NCI-H1694 (cell line): ENCODE measurements around the gene HBE1.
"Not testable (repeated sequence)": the region's sequence is repeated elsewhere in the genome, so short reads cannot be mapped to it uniquely, and the experiment has no call there.

Source experiments
- DNase-seq: peaks from one replicate; lab custom pipeline; 2025; lab: John Stamatoyannopoulos, UW

The HBE1 gene

DNA sequence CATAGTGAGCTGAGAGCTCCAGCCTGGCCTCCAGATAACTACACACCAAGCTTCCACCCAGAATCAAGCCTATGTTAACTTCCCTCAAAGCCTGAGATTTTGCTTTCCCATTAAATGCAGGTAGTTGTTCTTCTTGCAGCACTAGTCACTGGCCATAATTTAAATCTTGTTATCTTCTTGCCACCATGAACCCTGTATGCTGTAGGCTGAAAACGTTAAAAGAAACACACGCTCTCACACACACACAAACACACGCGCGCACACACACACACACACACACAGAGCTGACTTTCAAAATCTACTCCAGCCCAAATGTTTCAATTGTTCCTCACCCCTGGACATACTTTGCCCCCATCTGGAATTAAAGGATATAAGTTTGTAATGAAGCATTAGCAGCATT lies 16.3 kb downstream of the HBE1 start:
- not testable (repeated sequence) for DNase-seq

DNA sequence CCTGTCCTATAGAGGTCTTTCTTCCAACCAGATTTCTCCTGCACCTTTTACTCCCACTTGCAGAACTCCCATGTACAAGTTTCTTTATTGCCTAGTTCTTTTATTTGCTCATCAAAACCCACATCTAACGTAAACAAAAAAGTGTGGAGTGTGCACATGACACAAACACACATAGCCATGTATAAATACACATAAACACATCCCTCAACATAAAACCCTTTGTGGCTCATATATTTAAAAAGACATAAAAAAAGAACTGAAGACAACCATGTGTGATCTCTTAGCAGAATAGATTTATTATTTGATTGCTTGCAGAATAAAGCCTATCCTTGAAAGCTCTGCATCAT lies 16.9 kb downstream of the HBE1 start:
- DNase-seq: no peak

DNA sequence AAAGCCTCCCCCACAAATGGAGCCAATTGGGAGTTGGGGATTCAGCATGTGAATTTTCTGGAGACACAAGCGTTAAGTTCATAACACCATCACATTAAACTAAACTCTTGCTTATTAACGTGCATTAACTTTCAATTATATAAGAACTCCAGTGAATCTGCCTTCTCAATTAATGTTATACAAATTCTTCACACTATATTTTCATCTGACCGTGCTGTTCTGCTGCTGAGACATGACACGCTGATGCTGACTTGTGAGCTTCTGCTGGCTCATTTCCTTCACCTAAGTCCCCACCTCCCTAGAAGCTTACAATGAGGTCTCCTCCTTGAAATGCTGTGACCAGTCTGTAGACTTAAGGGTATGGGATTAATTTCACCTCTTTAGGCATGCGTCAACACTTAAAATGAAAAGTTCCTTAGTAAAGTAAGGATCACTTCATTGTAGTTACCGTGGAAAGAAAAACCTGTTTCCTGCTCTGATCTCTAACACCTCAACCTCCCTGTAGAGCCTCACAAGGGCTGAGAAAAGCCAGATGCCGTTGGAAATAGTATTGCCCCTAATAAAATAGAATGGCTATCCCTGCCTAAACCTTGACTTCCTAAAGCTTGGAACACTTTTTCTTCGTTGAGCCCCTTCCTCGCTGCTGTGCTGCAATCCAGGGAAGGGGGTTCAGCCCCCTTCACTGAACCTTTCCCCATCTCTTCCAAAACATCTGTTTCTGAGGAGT lies 17.4 kb downstream of the HBE1 start:
- DNase-seq: no peak

DNA sequence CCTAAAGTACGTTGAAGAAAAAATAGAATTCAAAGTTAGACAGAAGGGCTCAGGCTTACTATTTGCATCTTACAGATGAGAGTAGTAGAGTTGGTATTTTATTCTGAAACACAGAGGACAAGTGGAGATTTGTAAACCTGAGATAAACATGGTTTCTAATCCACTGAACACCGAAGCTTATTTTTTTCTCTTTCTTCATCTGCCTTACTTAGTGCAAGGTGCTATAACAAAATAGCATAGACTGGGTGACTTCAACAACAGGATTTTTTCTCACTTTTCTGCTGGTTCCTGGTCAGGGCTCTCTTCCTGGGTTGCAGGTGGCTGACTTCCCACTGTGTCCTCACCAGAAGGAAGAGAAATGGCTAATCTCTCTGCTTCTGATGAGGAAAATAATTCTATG lies 18.0 kb downstream of the HBE1 start:
- DNase-seq: no peak

DNA sequence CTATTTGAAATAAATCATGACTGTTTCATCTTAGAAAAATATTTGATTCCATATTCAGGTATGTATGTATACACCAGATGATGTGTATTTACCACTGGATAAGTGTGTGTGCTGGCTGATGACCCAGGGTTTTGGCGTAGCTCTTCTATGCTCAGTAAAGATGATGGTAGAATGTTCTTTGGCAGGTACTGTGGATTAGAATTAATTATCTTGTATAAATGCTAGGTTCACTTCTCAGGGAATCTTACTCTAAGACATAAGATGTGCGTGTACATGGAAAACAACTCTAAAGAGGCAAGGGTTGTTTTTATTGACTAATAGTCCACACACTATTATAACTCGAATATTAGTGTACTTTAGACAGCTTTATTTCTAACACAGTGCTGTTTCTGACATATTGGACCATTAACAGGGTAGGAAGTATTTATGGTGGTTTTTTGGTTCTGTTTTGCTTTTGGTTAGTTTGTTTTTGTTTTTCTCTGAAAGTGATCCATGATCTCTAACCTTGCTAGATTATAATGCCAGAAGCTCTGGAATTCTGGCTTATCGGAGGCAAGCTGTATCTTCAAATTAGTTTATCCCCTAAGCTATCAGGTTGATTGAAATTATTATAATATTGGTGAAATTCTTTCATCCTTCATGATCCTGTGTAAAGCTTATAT lies 19.1 kb downstream of the HBE1 start:
- DNase-seq: no peak

DNA sequence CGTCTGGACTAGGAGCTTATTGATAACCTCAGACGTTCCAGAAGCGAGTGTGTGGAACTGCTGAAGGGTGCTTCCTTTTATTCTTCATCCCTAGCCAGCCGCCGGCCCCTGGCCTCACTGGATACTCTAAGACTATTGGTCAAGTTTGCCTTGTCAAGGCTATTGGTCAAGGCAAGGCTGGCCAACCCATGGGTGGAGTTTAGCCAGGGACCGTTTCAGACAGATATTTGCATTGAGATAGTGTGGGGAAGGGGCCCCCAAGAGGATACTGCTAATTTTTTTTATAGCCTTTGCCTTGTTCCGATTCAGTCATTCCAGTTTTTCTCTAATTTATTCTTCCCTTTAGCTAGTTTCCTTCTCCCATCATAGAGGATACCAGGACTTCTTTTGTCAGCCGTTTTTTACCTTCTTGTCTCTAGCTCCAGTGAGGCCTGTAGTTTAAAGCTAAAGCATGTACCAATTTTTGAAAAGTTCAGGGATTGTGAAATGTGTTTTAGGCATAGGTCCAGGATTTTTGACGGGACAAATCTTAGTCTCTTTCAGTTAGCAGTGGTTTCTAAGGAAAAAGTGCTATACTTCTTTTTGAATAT lies 19.8 kb downstream of the HBE1 start, which contains the start of gene HBG1:
TSS of gene HBG1 (minus strand) at position 51 of the 590 bp plus-strand sequence. CDS start 53 bp downstream, outside the sequence.
- not testable (repeated sequence) for DNase-seq

DNA sequence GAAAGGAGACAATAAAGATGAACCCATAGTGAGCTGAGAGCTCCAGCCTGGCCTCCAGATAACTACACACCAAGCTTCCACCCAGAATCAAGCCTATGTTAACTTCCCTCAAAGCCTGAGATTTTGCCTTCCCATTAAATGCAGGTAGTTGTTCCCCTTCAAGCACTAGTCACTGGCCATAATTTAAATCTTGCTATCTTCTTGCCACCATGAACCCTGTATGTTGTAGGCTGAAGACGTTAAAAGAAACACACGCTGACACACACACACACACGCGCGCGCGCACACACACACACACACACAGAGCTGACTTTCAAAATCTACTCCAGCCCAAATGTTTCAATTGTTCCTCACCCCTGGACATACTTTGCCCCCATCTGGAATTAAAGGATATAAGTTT lies 21.2 kb downstream of the HBE1 start:
- not testable (repeated sequence) for DNase-seq

DNA sequence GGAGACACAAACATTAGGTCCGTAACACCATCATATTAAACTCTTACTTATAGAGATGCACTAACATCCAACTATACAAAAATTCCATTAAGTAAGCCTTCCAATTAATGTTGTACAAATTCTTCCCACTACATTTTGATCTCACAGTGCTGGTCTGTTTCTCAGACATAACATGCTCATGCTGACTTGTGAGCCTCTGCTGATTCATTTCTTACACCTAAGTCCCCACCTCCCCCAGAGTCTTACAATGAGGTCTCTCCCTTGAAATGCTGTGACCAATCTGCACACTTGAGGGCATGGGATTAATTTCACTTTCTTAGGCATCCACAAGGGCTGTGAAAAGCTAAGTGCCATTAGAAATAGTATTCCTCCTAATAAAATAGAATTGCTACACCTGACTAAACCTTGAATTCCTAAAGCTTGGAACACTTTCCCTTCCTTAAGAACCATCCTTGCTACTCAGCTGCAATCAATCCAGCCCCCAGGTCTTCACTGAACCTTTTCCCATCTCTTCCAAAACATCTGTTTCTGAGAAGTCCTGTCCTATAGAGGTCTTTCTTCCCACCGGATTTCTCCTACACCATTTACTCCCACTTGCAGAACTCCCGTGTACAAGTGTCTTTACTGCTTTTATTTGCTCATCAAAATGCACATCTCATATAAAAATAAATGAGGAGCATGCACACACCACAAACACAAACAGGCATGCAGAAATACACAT lies 22.1 kb downstream of the HBE1 start:
- no peak for DNase-seq

DNA sequence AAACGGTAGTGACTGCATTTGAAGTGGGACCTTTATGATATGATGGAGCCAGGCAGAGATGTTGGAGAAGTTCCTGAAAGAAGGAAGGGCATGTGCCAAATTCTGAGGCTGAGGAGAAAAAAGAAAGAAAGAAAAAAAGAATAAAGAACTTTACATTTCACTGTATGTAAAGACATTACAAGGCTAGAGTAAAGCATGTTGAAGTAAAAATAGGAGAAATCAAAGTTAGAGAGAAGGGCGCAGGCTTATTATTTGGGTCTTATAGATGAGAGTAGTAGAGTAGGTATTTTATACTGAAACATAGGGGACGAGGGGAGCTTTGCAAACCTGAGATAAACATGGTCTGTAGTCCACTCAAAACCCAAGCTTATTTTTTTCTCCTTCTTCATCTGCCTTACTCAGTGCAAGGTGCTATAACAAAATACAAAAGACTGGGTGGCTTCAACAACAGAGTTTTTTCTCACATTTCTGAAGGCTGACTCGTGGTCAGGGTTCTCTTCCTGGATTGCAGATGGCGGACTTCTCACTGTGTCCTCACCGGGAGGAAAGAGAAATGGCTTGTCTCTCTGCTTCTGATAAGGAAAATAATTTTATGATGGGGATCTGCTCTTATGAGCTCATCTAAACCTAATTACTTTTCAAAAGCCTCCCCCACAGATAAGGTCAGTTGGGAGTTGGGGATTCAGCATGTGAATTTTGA lies 22.8 kb downstream of the HBE1 start:
- no peak for DNase-seq

DNA sequence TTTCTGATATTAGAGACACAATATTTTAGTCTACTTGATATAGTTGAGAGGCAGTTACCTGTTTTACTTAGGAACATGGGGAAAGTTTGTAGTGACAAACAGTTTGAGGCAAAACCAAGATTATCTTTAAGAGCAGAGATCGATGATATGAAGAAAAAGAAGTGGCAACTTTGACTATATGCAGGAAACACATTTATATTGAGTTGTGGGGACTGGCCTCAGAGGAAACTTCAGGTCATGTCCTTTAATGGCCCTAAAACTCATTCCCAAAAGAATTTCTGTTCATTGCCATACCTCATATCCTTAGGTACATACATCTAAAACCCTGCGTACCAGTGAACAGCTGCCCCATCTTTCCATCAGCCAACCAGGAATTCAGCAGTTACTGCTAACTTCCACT lies 24.6 kb downstream of the HBE1 start:
- no peak for DNase-seq

DNA sequence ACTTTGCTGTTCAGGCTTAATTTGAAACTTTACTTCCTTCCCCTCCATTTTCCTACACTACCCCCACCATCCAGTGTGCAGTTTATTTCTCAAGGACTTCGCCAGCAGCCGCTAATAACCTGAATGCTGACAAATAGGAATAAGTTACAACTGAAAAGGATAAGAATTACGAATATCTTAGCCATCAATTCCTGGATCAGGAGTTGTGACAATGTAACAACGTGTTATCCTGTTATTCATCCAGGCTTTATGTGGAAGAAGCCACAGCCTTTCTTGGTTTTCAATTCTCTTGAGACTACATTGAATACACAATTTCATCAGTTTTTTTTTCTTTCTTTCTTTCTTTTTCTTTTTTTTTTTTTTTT lies 25.9 kb downstream of the HBE1 start:
- DNase-seq: no peak

DNA sequence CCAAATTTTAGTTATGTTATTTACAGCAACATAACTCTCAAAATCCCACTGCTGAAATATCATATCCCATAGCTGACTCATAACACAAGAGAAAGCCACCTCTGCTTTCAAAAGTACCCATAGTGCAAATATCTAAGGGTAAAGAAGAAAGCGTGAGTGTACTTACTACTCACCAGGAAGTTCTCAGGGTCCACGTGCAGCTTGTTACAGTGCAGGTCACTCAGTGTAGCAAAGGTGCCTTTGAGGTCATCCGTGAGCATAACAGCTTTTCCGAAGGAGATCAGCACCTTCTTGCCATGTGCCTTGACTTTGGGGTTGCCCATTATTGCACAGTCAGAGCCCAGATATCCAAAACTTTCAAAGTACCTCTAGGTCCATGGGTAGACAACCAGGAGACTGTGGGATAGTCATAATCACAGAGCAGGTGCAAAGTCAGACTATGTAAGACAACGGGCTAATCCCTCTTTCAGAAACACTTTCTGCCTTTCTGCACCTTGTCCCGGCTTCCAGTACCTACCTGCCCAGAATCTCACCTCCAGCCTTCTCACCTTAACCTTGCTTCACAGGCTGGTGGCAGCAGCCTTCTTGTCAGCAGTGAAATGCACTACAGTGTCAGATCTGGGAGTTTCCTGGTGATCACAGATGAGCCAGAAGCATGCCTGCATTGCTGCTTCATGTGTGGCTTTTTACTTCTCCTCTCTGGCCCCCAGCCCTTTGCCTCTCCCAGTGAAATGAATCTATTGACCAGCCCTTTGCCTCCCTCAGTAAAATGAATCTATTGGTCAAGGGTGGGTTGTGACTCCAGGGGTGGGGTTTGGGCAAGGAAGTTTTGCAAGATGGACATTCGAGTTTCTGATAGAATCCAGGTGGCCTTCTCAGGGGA lies 26.6 kb downstream of the HBE1 start:
- DNase-seq: no peak

DNA sequence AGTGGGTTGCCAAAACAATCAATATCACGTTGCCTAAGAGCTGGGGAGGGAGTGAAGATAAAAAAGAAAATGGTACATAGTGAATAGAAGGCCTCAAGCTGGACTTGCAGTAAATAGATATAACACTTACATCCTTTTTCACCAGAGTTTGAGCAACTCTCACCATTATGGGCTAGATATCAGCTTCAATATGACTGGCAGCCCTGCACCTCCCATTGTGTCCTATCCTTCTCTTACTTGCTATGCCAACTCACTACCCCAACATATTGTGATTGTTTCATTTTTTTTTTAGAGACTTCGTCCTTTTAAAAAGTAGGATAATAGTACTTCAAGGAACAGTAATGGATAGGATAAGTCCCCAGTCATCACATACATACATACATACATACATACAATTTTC lies 27.5 kb downstream of the HBE1 start:
- DNase-seq: no peak

DNA sequence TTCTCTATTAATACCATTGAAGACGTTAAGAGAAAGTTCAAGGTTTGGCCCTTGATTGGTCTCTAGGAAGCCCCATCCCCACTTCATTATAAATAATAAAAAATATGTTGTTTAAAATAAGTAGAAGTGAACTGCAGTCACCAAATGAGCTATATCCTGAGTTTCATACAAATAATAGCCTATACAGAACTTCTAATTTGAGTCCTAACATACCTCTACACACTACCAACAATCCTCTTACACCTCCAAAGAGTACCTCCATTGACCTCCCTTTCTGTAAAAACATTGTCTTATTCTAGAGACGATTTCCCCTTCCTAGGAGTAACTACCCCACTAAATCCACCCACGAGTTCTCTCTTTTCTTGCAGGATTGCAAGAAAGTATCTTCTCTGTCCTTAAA lies 28.3 kb downstream of the HBE1 start:
- DNase-seq: no peak

DNA sequence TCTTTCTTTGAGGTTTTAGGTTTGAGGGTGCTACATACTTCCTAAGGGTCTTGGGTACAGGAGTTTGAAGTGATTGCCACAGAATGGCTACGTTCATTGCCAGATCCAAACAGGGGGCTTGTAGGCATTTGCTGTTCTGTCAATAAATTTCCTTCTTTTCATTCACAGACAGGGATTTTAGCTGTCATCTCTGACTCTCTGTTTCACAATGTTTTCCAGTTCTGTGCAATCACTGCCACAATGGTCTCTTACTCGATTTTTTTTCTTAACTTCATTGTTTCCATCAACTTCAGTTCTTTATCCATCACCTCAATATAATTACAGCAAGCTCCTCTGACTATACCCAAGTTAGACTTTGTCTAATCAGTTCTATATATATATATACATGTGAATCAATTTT lies 29.3 kb downstream of the HBE1 start:
- DNase-seq: no peak

DNA sequence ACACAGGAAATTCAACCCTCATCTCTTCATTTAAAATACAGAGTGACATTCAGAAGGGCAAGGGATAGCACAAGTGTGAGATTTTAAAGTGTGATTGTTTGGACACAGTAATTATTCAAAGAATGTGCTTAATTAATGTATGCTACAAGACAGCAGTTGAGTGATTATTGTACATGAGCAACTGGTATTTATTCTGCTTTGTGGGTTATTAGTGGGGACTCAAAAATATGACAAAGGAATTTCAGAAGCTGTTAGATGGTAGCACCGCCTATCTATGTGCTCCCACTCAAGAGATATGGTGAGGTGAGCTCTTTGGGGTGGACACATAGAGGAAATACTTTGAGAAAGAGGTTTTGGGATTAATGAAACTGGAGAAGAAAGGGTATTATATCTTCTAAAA lies 29.7 kb downstream of the HBE1 start:
- DNase-seq: no peak

DNA sequence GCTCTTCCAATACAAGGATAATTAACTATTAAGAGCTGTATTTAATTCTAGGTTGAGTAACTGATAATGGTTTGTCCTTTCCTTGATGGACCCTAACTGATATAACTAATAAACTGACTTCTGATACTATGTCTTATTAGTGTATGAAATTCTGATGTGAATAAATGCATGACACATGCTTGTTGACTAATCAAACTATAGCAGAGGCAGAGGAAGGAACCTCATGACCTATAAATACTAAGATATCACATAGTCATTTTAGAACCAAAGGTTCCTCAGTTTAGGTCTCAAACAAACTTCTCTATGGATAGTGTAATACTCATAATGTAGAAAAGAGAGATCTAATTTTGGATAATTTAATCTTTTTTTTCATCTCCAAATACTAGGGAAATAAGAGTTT lies 30.7 kb downstream of the HBE1 start:
- DNase-seq: no peak

DNA sequence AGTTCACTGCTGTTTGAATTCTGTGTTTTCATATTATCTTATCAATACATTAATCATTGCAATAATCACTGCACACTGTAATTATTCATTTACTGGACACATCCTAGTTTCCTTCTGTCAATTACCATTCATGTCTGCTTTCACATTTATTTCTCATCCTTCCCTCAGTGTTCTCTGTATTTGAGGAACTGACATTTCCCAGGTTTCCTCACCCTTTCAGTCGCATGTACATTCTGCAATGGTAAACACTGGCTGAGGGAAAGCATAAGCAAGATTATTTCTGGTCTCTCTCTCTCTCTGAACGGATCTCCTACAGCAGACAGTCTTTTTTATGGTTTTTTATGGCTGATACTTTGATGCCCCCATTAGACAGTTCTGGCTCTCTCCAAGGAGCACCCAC lies 31.3 kb downstream of the HBE1 start:
- DNase-seq: no peak

DNA sequence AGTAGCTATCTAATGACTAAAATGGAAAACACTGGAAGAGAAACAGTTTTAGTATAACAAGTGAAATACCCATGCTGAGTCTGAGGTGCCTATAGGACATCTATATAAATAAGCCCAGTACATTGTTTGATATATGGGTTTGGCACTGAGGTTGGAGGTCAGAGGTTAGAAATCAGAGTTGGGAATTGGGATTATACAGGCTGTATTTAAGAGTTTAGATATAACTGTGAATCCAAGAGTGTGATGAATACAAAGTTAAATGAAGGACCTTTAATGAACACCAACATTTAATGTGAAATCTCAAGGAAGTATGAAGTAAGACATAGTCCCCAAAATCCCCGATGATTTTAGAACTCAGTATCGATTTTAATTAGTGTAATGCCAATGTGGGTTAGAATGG lies 32.3 kb downstream of the HBE1 start:
- DNase-seq: no peak

DNA sequence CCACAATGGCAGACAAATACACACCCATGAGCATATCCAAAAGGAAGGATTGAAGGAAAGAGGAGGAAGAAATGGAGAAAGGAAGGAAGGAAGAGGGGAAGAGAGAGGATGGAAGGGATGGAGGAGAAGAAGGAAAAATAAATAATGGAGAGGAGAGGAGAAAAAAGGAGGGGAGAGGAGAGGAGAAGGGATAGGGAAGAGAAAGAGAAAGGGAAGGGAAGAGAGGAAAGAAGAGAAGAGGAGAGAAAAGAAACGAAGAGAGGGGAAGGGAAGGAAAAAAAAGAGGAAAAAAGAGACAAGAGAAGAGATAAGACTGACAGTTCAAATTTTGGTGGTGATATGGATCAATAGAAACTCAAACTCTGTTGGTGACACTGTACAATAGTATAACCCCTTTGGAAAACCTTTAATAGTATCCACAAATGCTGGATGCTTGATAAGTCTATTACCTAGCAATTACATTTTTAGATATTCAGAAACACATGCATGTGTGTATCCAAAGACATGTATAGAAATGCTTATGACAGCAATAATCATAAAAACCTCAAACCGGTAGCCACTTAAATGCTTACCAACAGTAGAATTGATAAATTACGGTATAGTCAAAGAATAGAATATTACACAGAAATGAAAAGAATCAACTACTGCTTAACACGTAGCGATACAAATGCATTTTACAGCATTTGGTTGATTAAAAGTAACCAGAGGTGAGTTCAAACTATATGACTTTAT lies 34.2 kb downstream of the HBE1 start:
- no peak for DNase-seq

DNA sequence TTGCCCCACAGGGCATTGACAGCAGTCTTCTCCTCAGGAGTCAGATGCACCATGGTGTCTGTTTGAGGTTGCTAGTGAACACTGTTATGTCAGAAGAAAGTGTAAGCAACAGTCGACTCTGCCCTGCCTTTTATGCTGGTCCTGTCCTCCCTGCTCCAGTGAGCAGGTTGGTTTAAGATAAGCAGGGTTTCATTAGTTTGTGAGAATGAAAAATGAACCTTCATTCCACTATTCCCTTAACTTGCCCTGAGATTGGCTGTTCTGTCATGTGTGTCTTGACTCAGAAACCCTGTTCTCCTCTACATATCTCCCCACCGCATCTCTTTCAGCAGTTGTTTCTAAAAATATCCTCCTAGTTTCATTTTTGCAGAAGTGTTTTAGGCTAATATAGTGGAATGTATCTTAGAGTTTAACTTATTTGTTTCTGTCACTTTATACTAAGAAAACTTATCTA lies 35.3 kb downstream of the HBE1 start, which contains the start of gene HBD:
TSS of gene HBD (minus strand) at position 103 of the 454 bp plus-strand sequence. CDS start at position 53, 50 bp downstream.
- DNase-seq: no peak
